WI38 (cell line): ENCODE results near the gene CC2D2A.
A peak's percentile ranks its signal among the peaks of the same experiment; 100 is the strongest.

Experiments used
- H3K4me3 ChIP-seq: 2 replicates; pipeline ENCODE4 v1.5.1; 2011; ENCODE audit warnings: low read depth, mild to moderate bottlenecking, control low read depth, low read length
- TF ChIP-seq, protein P1 (sequence below): IDR thresholded peaks from 2 replicates; pipeline ENCODE4 v1.5.1; 2012; ENCODE audit warnings: low read depth, mild to moderate bottlenecking, control low read depth, low read length

CC2D2A gene

DNA sequence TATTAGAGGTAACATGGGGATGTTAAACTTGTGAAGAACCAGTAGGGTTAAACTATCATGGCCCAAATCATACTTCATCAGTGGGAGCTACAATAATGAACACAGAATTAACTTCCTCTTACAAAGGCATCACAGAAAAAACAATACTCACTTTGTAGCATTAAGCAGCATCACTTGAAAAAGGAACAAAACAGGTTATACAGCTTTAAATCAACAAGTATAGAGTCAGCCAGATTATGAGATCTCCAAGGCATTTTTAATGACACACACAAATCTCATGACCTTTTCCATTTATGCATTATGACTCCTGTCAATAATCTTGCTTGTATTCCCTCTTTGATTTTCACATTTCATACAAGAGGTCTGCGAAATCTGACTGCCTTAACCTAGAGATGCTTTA is 167.1 kb downstream of the CC2D2A start:
- H3K4me3 ChIP-seq, result no peak overlapping the region
- TF ChIP-seq, protein P1, sequence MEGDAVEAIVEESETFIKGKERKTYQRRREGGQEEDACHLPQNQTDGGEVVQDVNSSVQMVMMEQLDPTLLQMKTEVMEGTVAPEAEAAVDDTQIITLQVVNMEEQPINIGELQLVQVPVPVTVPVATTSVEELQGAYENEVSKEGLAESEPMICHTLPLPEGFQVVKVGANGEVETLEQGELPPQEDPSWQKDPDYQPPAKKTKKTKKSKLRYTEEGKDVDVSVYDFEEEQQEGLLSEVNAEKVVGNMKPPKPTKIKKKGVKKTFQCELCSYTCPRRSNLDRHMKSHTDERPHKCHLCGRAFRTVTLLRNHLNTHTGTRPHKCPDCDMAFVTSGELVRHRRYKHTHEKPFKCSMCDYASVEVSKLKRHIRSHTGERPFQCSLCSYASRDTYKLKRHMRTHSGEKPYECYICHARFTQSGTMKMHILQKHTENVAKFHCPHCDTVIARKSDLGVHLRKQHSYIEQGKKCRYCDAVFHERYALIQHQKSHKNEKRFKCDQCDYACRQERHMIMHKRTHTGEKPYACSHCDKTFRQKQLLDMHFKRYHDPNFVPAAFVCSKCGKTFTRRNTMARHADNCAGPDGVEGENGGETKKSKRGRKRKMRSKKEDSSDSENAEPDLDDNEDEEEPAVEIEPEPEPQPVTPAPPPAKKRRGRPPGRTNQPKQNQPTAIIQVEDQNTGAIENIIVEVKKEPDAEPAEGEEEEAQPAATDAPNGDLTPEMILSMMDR, result no peak

DNA sequence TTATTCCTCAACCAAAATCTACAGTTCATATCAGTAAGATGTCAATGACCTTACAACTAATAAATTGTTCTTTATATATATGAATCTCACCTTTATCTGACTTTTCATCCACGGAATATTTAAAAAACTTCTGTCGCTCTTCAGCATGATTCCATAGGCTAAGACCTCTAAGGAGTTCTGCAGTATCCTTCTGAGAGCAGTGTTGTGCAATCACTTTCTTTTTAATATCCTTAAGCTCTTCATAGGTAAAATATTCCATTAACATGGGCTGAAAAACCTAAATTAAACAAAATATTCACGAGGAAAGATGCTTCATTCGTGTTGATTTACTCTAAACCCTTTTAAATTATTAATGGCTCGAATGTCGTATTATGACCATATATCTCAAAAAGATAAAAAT is 168.7 kb downstream of the CC2D2A start:
- H3K4me3 ChIP-seq, result no peak overlapping the region
- TF ChIP-seq, protein P1, result no peak

DNA sequence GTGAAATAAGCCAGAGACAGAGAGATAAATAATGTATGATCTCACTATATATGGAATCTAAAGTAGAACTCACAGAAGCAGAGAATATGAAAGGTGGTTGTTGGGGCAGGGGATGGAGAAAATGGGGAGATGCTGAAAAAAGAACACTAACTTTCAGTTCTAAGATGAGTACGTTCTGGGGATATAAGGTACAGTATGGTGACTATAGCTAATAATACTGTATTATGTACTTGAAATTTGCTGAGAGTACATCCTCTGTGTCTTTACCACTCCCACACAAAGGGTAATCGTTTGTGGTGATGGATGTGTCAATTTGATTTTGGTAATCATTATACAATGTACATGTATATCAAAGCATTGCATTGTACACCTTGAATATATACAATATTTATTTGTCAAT is 178.9 kb downstream of the CC2D2A start:
- H3K4me3 ChIP-seq, result no peak overlapping the region
- TF ChIP-seq, protein P1, result no peak

DNA sequence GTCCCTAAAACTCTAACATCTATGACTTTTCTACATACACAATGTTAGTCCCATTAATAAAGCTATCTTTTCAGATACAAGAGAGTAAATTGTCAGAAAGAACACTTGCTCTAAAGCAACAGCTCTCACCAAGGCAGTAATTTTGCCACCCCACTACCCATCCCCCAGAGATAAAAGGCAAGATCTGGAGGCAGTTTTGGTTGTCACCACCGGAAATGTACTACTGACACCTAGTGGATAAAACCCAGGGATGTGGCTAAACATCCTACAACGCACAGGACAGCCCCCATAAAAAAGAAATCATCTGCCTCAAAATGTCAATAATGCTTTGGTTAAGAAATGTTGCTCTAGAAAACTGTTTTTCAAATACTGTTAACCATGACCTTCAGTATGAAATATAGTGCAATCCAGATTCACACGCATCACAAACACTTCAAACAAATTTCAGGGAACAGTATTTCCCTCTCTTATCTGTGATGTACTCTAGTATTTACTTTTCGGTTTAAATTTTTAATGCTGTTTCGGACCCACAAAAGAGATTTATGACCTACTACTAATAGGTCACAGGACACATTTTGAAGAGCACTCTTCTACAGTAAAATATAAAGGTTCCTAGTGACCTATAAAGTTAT is 180.3 kb downstream of the CC2D2A start:
- no peak overlapping the region for H3K4me3 ChIP-seq
- TF ChIP-seq, protein P1, result peak; percentile 64
